Muscle of leg (tissue), 11 donors: ENCODE data around the gene ATP6V0A4. TPM values are rescaled to one million over a fixed set of nuclear protein-coding genes. Genes with fewer than 3 reads are reported as not detected.

ENCODE experiments used
- DNase-seq: peaks from one replicate; pipeline ENCODE4 v3.0.0; 2013
- H3K27ac ChIP-seq: one replicate; pipeline ENCODE4 v1.5.1; 2013; ENCODE audit warnings: mild to moderate bottlenecking, low read length, control low read depth
- H3K27me3 ChIP-seq: one replicate; pipeline ENCODE4 v1.6.1; 2013; ENCODE audit warnings: low read length; ENCODE audit not compliant: control insufficient read depth, insufficient read depth
- H3K36me3 ChIP-seq: one replicate; pipeline ENCODE4 v1.6.1; 2013; ENCODE audit warnings: low read length; ENCODE audit not compliant: control insufficient read depth, insufficient read depth
- H3K4me1 ChIP-seq: one replicate; pipeline ENCODE4 v1.6.1; 2013; ENCODE audit warnings: low read length; ENCODE audit not compliant: control insufficient read depth, insufficient read depth
- H3K4me3 ChIP-seq: one replicate; pipeline ENCODE4 v1.5.1; 2013; ENCODE audit warnings: low read length, control low read depth
- H3K9me3 ChIP-seq: replicated peaks from 2 replicates; pipeline ENCODE4 v1.6.1; 2013; ENCODE audit warnings: low read depth, low read length; ENCODE audit not compliant: control insufficient read depth
- WGBS: methylation state at CpG from one replicate; pipeline ENCODE4 v1.1.5; 2013; ENCODE audit warnings: missing lambda C conversion rate; ENCODE audit not compliant: insufficient coverage; 5-methylcytosine and 5-hydroxymethylcytosine counted together
- polyA plus RNA-seq, 8 donors: library from polyadenylated mRNA; unstranded; fragments of 120-200 nt; gene quantifications; one replicate each; pipeline versions ENCODE4 v1.2.1 to v1.2.3, GENCODE V29; 2013; ENCODE audit warnings: inconsistent platforms in 1 of 8, low replicate concordance in 1 of 8; ENCODE audit not compliant: insufficient read length in 8 of 8, insufficient read depth in 1 of 8
- total RNA-seq: library from RNA; stranded (reverse); fragments of 120-200 nt; gene quantifications from one replicate; pipeline ENCODE4 v1.2.4, GENCODE V29; 2013

The ATP6V0A4 gene
- total and polyA plus RNA-seq, 9 donors: 0.04 to 0.18 (median 0.10) TPM; not detected in 1

GRCh38 chr7:138753150-138753518, 44.9 kb downstream of the ATP6V0A4 start:
- Histone ChIP-seq H3K27me3 (peaks cover 2% of the 10 kb centered on the region), H3K36me3 (no peaks in the 10 kb centered on the region), H3K27ac (no peak overlapping the region), H3K4me3 (no peak overlapping the region), H3K4me1 (peaks cover 5% of the 10 kb centered on the region), H3K9me3 (no peaks in the 10 kb centered on the region)
- DNase-seq: no peak
- 24% methylated on average over 5 of the region's 8 CpGs for WGBS

- WGBS: 73% methylated on average over 11 of the region's 12 CpGs
- H3K36me3 ChIP-seq: no peaks in the 10 kb centered on the region
- no peaks in the 10 kb centered on the region for H3K9me3 ChIP-seq
- DNase-seq: peak; percentile 25
- H3K4me3 ChIP-seq: no peak overlapping the region
- H3K27ac ChIP-seq: no peak overlapping the region
- H3K4me1 ChIP-seq: peaks cover 5% of the 10 kb centered on the region
- H3K27me3 ChIP-seq: peaks cover 2% of the 10 kb centered on the region
These were observed 45.4 kb downstream of the ATP6V0A4 start for GRCh38 chr7:138752518-138753149.

- H3K27me3 ChIP-seq: peaks cover 2% of the 10 kb centered on the region
- H3K4me3 ChIP-seq: no peak overlapping the region
- 35% methylated on average over 14 of the region's 18 CpGs for WGBS
- no peak for DNase-seq
- peaks cover 5% of the 10 kb centered on the region for H3K4me1 ChIP-seq
- H3K9me3 ChIP-seq: no peaks in the 10 kb centered on the region
- H3K27ac ChIP-seq: no peak overlapping the region
- no peaks in the 10 kb centered on the region for H3K36me3 ChIP-seq
These were observed 47.0 kb downstream of the ATP6V0A4 start for GRCh38 chr7:138750901-138751464.

- no peak for DNase-seq
- H3K9me3 ChIP-seq: no peaks in the 10 kb centered on the region
- H3K27ac ChIP-seq: no peak overlapping the region
- no peaks in the 10 kb centered on the region for H3K36me3 ChIP-seq
- WGBS: 86% methylated on average over 10 of the region's 15 CpGs
- H3K4me1 ChIP-seq: peaks cover 2% of the 10 kb centered on the region
- H3K27me3 ChIP-seq: peaks cover 2% of the 10 kb centered on the region
- H3K4me3 ChIP-seq: no peak overlapping the region
These were observed 47.5 kb downstream of the ATP6V0A4 start for GRCh38 chr7:138750473-138750872.

- Histone ChIP-seq H3K9me3 (no peaks in the 10 kb centered on the region), H3K36me3 (no peaks in the 10 kb centered on the region), H3K4me3 (no peak overlapping the region), H3K4me1 (no peaks in the 10 kb centered on the region), H3K27ac (no peak overlapping the region), H3K27me3 (peaks cover 2% of the 10 kb centered on the region)
- DNase-seq: no peak
- WGBS: 78% methylated on average over 3 of the region's 3 CpGs
These were observed 48.0 kb downstream of the ATP6V0A4 start for GRCh38 chr7:138749960-138750359.

- no peak overlapping the region for H3K4me3 ChIP-seq
- peaks cover 2% of the 10 kb centered on the region for H3K27me3 ChIP-seq
- no peak overlapping the region for H3K27ac ChIP-seq
- no peaks in the 10 kb centered on the region for H3K36me3 ChIP-seq
- WGBS: 100% methylated on average over 2 of the region's 6 CpGs
- no peaks in the 10 kb centered on the region for H3K9me3 ChIP-seq
- H3K4me1 ChIP-seq: no peaks in the 10 kb centered on the region
- DNase-seq: no peak
These were observed 49.3 kb downstream of the ATP6V0A4 start for GRCh38 chr7:138748666-138749065.

- Histone ChIP-seq H3K27ac (no peak overlapping the region), H3K4me1 (no peaks in the 10 kb centered on the region), H3K9me3 (no peaks in the 10 kb centered on the region), H3K27me3 (peaks cover 2% of the 10 kb centered on the region), H3K36me3 (no peaks in the 10 kb centered on the region), H3K4me3 (no peak overlapping the region)
- DNase-seq: no peak
- no CpG with 5 or more reads among the region's 4 CpGs for WGBS
These were observed 51.9 kb downstream of the ATP6V0A4 start for GRCh38 chr7:138746073-138746472.

- Histone ChIP-seq H3K4me3 (no peak overlapping the region), H3K27ac (no peak overlapping the region), H3K4me1 (no peaks in the 10 kb centered on the region), H3K9me3 (no peaks in the 10 kb centered on the region), H3K36me3 (no peaks in the 10 kb centered on the region), H3K27me3 (no peaks in the 10 kb centered on the region)
- no peak for DNase-seq
- 100% methylated on average over 1 of the region's 7 CpGs for WGBS
These were observed 52.8 kb downstream of the ATP6V0A4 start for GRCh38 chr7:138745189-138745588.

GRCh38 chr7:138741453-138741735, 56.6 kb downstream of the ATP6V0A4 start:
- H3K27me3 ChIP-seq: no peaks in the 10 kb centered on the region
- no peak overlapping the region for H3K27ac ChIP-seq
- H3K4me3 ChIP-seq: no peak overlapping the region
- 80% methylated on average over 2 of the region's 5 CpGs for WGBS
- H3K36me3 ChIP-seq: no peaks in the 10 kb centered on the region
- DNase-seq: no peak
- no peaks in the 10 kb centered on the region for H3K9me3 ChIP-seq
- H3K4me1 ChIP-seq: no peaks in the 10 kb centered on the region

GRCh38 chr7:138739859-138740258, 58.1 kb downstream of the ATP6V0A4 start:
- no peak for DNase-seq
- H3K27me3 ChIP-seq: no peaks in the 10 kb centered on the region
- H3K9me3 ChIP-seq: no peaks in the 10 kb centered on the region
- no peaks in the 10 kb centered on the region for H3K36me3 ChIP-seq
- H3K27ac ChIP-seq: no peak overlapping the region
- no peak overlapping the region for H3K4me3 ChIP-seq
- H3K4me1 ChIP-seq: no peaks in the 10 kb centered on the region
- WGBS: 60% methylated on average over 1 of the region's 1 CpG
